CD4-positive, alpha-beta T cell treated with Interferon gamma for 1 hour (primary cell): Measurements from ENCODE around the gene PDGFD.

ENCODE experiments used
- DNase-seq: peaks from one replicate; pipeline ENCODE4 v3.0.0-alpha.2; 2020

The PDGFD gene

GRCh38 chr11:103994518-103994917 lies 169.4 kb downstream of the PDGFD start:
- DNase-seq: no peak

DNA sequence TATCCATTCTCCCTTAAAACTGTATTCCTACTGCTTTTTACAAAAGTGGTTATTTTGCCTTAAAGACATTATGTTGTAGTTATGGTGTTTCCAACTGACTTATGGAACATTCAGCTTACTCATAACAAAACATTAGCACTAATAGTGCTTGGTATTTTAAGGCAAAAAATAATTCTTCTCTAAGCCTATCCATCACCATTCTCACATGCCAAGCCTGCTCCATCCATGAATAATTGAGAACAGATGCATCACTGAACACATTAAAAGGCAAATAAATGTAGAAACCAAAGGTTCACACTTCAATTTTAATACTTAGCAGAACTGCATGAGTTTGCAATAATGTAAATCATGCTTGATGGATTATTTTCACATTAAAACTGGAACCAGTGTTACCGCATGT lies 169.9 kb downstream of the PDGFD start:
- no peak for DNase-seq

DNA sequence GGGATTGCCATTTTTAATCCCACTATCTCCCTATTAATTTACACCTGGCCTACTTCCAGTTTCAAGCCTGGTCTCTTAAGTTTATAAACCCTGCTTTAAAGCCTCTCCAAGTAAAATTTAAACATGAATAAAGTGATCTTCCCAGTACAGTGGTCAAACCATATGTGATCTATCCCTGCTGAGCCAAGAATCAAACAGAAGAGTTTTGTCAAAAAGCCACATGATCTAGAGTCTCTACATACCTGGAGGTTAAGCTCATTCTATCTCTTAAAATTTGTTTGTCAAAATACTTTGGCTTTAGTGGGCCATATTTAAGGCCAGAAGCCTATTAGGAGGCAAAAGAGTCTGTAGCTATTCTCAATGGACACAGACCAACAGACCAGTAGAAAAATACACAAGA lies 170.4 kb downstream of the PDGFD start:
- no peak for DNase-seq

DNA sequence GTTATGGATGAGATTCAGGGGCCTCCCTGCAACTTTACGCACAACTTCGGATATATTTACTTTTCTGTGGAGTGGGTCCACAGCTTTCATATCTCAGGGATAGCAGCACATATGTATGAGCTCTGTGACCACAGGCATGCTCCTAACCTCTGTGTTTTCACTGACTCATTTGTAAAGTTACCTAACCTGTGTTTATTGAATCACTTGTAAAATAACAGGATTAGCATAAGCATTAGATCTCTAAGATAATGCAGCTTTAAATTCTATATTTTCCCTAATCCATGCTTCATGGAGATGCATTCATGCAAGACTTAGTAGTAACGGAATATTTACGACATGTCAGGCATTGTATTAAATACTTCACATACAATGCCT lies 175.4 kb downstream of the PDGFD start:
- DNase-seq: no peak

GRCh38 chr11:103987629-103988594 lies 176.0 kb downstream of the PDGFD start:
- DNase-seq: no peak

DNA sequence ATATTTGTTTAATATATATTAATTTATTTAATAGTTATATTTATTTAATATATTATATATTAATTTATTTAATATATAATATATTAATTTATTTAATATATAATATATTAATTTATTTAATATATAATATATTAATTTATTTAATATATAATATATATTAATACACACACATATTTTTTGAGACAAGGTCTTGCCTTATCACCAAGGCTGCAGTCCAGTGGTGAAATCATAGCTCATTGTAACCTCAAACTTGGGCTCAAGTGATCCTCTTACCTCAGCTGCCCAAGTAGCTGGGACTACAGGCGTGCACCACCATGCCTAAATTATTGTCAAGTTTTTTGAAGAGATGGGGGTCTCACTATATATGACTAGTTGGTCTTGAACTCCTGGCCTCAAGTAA lies 178.9 kb downstream of the PDGFD start:
- DNase-seq: no peak

- DNase-seq: no peak
These were observed 183.8 kb downstream of the PDGFD start for GRCh38 chr11:103980108-103980507.

GRCh38 chr11:103978616-103979595 lies 185.0 kb downstream of the PDGFD start:
- no peak for DNase-seq

GRCh38 chr11:103972013-103972412 lies 191.9 kb downstream of the PDGFD start:
- DNase-seq: no peak

- no peak for DNase-seq
These were observed 193.2 kb downstream of the PDGFD start for GRCh38 chr11:103970701-103971249.

- no peak for DNase-seq
These were observed 195.3 kb downstream of the PDGFD start for GRCh38 chr11:103968685-103969084.

GRCh38 chr11:103967985-103968384 lies 196.0 kb downstream of the PDGFD start:
- DNase-seq: no peak

DNA sequence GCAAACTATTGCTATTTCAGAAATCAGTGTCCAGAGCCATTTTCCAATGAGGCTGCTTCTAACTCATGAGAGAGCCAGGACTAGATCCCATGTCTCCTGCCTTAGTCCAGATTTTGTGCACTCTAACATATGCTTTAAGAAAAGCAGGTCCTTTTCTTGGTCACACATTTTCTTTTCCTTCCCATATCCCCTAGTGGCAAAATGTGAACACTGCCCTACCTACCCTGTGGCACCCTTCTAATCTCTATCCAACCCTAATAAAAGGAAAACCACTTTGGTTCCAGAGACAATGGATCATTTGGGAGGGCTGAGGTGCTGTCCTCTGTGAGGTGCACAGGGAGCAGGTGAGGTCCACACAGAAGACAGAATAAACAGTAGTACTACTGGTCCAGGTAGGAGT lies 199.6 kb downstream of the PDGFD start:
- no peak for DNase-seq

- DNase-seq: no peak
These were observed 200.3 kb downstream of the PDGFD start for GRCh38 chr11:103963648-103964047.

- no peak for DNase-seq
These were observed 202.9 kb downstream of the PDGFD start for GRCh38 chr11:103961010-103961409.

DNA sequence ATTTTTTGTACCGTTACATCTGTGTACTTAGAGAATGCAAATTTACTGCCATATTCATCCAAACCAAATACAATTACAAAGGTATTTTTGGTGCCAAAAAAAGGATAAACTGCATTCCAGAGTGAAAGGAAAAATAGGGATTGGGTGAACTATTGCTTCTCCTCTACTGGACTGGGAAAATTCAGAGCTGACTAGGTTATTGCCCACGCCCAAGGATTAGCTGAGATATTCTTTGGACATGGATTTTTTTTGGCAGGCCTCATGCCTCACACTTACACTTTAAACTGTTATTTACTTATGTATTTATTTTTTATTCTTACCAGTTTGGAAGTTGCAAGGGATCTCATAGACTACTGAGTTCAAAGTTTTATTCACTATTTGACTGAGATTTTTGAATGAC lies 203.8 kb downstream of the PDGFD start:
- DNase-seq: no peak

DNA sequence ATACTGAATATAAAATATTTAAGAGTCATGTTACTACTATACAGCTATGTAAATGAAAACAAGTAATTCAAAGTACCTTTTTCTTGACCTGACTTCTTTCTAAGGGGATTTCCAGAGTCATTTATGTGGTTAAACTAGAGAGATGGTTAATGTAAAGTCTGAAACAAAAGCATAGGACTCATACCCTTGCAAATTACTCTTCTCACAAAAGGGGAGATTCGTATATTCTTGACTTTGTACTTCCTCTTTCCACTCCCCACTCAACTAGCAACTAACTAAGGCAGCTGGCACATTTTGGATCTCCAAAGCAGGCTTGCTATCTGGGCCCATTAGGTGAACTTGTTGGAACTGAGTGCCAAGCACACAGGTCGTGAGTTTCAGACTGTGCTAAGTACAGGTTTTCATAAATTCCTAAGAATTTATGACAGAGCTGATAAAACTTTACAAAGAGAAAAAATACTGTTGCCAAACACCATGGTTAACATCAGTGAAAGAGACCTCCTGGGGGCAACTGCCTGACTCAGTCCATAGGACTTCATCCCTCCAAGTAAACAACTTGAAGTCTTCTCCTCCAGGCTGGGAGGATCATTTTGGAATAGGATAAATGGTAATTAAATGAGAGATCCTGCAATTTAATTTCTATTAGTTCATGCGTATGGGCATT lies 204.5 kb downstream of the PDGFD start:
- DNase-seq: no peak

DNA sequence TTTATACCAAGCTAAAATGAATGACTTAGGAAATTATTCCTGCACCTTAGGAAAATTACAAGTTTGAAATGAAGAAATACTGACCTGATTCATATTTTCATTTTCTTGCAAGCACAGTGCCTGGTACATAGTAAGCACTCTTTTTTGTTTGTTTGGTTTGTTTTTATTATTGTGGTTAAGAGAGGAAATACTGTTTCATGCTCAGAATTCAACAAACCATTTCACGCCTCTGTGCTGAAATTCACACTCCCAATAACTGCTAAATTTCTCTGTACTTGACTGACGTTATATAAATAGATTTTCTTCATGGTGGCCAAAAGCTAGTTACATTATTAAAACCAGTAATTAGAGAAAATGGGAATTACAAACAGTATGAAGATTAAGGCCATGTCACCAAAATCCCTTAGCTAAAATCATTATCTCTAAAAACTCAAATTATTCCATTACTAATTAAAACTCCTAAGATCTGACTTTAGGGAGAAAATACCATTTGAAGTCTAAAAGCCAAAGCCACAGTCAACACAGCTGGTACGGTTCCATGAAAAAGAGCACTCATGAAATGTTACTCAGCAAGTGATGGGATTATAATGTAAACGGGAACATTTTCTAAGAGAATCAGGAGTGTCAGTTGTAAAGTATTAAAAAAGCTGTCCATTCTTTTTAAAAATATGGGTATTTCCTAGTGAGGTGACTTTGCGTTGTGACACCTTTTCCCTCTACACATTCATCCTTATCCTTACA lies 205.3 kb downstream of the PDGFD start:
- no peak for DNase-seq

DNA sequence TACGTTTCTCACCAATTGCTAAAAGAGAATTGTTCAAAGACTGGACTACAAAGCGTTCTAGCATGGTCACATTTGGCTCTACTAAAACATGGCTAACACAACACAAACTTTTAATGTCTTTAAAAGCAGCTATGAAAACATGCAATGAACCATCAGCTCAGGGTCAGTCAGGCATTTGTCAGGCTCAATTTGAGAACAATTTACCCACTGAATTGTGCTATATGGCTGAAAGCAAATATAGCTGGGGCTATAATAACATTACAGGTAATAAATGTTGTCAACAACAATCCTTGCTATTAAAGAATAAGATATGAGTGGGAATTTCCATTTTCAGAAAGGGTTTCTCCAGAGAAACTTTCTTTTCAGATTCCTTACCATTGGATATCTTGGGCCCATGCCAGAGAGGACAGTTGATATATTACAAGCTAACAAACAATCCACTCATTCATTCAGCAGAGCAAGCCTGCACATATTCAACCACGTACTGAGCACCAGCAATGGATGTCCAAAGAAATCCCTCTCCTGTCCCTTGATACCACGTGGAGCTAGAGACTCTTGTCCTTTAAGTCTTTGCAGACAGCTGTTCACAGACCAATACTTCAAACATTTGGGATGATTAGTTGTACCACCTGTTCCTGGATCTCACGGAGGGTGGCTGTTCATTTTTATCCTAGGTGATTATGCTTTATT lies 210.0 kb downstream of the PDGFD start:
- no peak for DNase-seq

DNA sequence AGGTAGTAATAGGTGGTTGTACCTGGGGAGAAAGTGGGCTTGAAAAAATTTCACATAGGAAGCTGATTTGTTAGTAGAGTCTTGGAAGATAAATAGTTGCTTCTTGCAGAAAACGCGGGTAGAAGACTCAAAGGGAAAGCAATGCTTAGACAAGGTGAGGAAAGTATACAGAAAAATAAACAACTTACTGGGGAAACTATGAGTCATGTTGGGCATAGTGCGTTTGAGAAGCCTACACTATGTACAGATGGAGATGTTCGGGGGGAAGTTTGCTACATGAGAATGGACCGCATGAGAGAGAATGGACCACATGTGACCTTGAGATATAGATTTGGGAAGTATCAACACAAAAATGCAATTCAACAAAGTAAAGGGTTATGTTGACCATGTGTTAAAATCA lies 214.2 kb downstream of the PDGFD start:
- DNase-seq: no peak

- no peak for DNase-seq
These were observed 215.7 kb downstream of the PDGFD start for GRCh38 chr11:103948187-103948763.
